K562 (cell line): ENCODE measurements around the gene CLHC1. TPM values are rescaled to one million over a fixed set of nuclear protein-coding genes. Genes with fewer than 3 reads are reported as not detected.

Experiments
- ADNP ChIP-seq: fragments of 200-800 bp; sonication (Bioruptor generic); IDR thresholded peaks from 2 replicates; pipeline ENCODE4 v1.6.1; 2016; ENCODE audit warnings: missing genetic modification characterization, missing compliant biosample characterization
- CEBPB ChIP-seq: fragments of 450-650 bp; IDR thresholded peaks from 2 replicates; pipeline ENCODE4 v1.6.1; 2016; ENCODE audit warnings: missing genetic modification characterization, missing compliant biosample characterization
- FOS ChIP-seq: IDR thresholded peaks from 3 replicates; pipeline ENCODE4 v1.6.1; 2011; ENCODE audit not compliant: insufficient read length; ENCODE audit errors: extremely low read depth
- FOXA1 ChIP-seq: fragments of 450-650 bp; IDR thresholded peaks from 2 replicates; pipeline ENCODE4 v1.6.1; 2016; ENCODE audit warnings: mild to moderate bottlenecking, borderline replicate concordance
- HEY1 ChIP-seq: fragments of 250-450 bp; sonication (Bioruptor Pico); IDR thresholded peaks from 2 replicates; pipeline ENCODE4 v1.5.0; 2020; ENCODE audit warnings: mild to moderate bottlenecking, moderate library complexity, borderline replicate concordance
- HMG20A ChIP-seq: fragments of 450-650 bp; formaldehyde crosslinking; conservative IDR thresholded peaks from 2 replicates; pipeline ENCODE4 v1.4.0; 2020; ENCODE audit warnings: mild to moderate bottlenecking, mixed read lengths
- MXI1 ChIP-seq: IDR thresholded peaks from 2 replicates; pipeline ENCODE4 v1.6.1; 2011; ENCODE audit warnings: low read depth, mild to moderate bottlenecking, improper control_type of control experiment, low read length
- NEUROD1 ChIP-seq: fragments of 150-350 bp; IDR thresholded peaks from 2 replicates; pipeline ENCODE4 v1.6.1; 2014; ENCODE audit warnings: borderline replicate concordance, low read length, low read depth; ENCODE audit not compliant: partially characterized antibody
- NR2C1 ChIP-seq, 2 experiments: fragments of 450-650 bp; IDR thresholded peaks; 2 replicates each; pipeline ENCODE4 v1.6.1; 2017; ENCODE audit warnings: mild to moderate bottlenecking in 2 of 2, antibody characterized with exemption in 1 of 2, inconsistent platforms in 1 of 2, missing compliant biosample characterization in 1 of 2, missing genetic modification characterization in 1 of 2
- ZFP36 ChIP-seq: fragments of 150-350 bp; IDR thresholded peaks from 2 replicates; pipeline ENCODE4 v1.6.1; 2018; ENCODE audit warnings: low read length, low read depth; ENCODE audit not compliant: partially characterized antibody
- polyA plus RNA-seq, 8 experiments: library from polyadenylated mRNA; depleted of rRNA in 4 of 8; stranded (reverse) in 5 of 8; unstranded in 3 of 8; fragments of >200 nt; fragmentation: Nextera tagmentation in 2 of 8; fragmentation: Illumina TruSeq in 1 of 8; extraction: Ambion mirVana in 2 of 8; extraction: Trizol in 1 of 8; gene quantifications; 2 replicates each; pipeline versions ENCODE4 v1.2.1 to v1.2.3, GENCODE V29; 2011 to 2014; ENCODE audit warnings: inconsistent platforms in 1 of 8, missing spikeins in 1 of 8
- total RNA-seq, 7 experiments: library from RNA; depleted of rRNA in 6 of 7; stranded (reverse); fragments of >200 nt in 6 of 7; fragmentation: Illumina TruSeq in 2 of 7; extraction: Trizol in 2 of 7; gene quantifications; 2 replicates each; pipeline versions ENCODE4 v1.2.1 to v1.2.3, GENCODE V29; 2011 to 2021; ENCODE audit warnings: low replicate concordance in 1 of 7
- TF ChIP-seq, protein P1 (sequence below), 2 experiments: fragments of 150-350 bp in 1 of 2; IDR thresholded peaks; 2 replicates each; pipeline ENCODE4 v1.6.1; 2012 to 2016; ENCODE audit warnings: low read depth in 2 of 2, low read length in 2 of 2, mild to moderate bottlenecking in 1 of 2, moderate library complexity in 1 of 2
- TF ChIP-seq, protein P2 (sequence below): fragments of 250-450 bp; sonication (Bioruptor Pico); IDR thresholded peaks from 2 replicates; pipeline ENCODE4 v1.4.0; 2020; ENCODE audit warnings: borderline replicate concordance
- TF ChIP-seq, protein P3 (sequence below): sonication (generic); formaldehyde crosslinking; IDR thresholded peaks from 2 replicates; pipeline ENCODE4 v1.8.1; 2023; ENCODE audit warnings: mild to moderate bottlenecking, missing genetic modification reagents

Gene CLHC1
- total and polyA plus RNA-seq, 9 of the 15 experiments (the other 6 are each of a cell fraction or from before 2014, with no cell fraction given), result 3.7 to 14.3 (median 8.6) TPM

DNA sequence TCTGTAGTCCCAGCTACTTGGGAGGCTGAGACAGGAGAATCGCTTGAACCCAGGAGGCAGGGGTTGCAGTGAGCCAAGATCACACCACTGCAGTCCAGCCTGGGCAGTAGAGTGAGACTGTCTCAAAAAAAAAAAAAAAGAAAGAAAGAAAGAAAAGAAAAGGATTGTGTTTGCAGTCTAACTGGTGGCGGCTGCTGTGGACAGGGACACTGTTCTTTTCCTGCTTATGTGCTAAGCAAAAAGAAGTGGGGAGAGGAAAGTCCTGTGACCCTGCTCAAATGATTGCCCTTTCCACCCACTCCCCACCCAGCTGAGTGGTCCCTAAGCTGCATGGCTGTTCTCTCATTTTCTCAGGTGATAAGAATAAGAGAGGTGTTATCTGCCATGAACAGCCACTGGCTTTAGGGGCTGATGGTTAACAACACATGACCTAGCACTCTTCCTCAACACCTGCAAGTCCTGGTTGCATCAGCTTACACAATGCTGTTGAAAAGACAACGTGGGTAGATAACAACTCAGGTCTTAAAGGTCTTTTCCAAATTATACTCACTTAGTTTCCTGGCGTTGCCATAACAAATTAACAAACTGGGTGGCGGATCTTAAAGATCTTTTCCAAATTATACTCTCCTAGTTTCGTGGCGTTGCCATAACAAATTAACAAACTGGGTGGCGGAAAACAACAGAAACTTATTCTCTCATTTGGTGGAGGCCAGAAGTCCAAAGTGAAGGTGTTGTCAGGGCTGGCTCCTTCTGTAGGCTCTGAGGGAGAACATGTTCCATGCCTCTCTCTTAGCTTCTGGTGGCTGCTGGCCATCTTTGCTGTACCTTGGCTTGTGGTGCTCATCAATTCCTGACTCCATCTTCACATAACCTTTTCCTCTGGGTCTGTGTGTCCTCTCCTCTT lies 91.5 kb downstream of the CLHC1 start (continued):
- TF ChIP-seq FOXA1 (no peak), ADNP (tag) (peak; percentile 79; the same call in 1 of the 2 replicates), HMG20A (CRISPR knock-in tag) (no peak), CEBPB (peak; percentile 99), FOS (no peak), MXI1 (peak; percentile 92), NEUROD1 (peak; percentile 94), ZFP36 (no peak), HEY1 (0 out of 2 replicates have a peak, but pooled peaks have one; percentile 49), NR2C1 (IDR thresholded peaks at IDR 0.05) (peak; percentile 83), NR2C1 (tag; IDR thresholded peaks at IDR 0.05) (peak; percentile 91)
- TF ChIP-seq, protein P1, sequence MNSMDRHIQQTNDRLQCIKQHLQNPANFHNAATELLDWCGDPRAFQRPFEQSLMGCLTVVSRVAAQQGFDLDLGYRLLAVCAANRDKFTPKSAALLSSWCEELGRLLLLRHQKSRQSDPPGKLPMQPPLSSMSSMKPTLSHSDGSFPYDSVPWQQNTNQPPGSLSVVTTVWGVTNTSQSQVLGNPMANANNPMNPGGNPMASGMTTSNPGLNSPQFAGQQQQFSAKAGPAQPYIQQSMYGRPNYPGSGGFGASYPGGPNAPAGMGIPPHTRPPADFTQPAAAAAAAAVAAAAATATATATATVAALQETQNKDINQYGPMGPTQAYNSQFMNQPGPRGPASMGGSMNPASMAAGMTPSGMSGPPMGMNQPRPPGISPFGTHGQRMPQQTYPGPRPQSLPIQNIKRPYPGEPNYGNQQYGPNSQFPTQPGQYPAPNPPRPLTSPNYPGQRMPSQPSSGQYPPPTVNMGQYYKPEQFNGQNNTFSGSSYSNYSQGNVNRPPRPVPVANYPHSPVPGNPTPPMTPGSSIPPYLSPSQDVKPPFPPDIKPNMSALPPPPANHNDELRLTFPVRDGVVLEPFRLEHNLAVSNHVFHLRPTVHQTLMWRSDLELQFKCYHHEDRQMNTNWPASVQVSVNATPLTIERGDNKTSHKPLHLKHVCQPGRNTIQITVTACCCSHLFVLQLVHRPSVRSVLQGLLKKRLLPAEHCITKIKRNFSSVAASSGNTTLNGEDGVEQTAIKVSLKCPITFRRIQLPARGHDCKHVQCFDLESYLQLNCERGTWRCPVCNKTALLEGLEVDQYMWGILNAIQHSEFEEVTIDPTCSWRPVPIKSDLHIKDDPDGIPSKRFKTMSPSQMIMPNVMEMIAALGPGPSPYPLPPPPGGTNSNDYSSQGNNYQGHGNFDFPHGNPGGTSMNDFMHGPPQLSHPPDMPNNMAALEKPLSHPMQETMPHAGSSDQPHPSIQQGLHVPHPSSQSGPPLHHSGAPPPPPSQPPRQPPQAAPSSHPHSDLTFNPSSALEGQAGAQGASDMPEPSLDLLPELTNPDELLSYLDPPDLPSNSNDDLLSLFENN (IDR thresholded peaks at IDR 0.05; ENCODE audit: low read depth in 2 of 2, low read length in 2 of 2), result peak in 1 of 2 experiments; percentile 98; a peak in 2 of 4 replicates
- TF ChIP-seq, protein P2, sequence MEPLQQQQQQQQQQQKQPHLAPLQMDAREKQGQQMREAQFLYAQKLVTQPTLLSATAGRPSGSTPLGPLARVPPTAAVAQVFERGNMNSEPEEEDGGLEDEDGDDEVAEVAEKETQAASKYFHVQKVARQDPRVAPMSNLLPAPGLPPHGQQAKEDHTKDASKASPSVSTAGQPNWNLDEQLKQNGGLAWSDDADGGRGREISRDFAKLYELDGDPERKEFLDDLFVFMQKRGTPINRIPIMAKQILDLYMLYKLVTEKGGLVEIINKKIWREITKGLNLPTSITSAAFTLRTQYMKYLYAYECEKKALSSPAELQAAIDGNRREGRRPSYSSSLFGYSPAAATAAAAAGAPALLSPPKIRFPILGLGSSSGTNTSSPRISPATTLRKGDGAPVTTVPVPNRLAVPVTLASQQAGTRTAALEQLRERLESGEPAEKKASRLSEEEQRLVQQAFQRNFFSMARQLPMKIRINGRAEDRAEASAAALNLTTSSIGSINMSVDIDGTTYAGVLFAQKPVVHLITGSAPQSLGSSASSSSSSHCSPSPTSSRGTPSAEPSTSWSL (CRISPR knock-in tag), result no peak
- TF ChIP-seq, protein P3, sequence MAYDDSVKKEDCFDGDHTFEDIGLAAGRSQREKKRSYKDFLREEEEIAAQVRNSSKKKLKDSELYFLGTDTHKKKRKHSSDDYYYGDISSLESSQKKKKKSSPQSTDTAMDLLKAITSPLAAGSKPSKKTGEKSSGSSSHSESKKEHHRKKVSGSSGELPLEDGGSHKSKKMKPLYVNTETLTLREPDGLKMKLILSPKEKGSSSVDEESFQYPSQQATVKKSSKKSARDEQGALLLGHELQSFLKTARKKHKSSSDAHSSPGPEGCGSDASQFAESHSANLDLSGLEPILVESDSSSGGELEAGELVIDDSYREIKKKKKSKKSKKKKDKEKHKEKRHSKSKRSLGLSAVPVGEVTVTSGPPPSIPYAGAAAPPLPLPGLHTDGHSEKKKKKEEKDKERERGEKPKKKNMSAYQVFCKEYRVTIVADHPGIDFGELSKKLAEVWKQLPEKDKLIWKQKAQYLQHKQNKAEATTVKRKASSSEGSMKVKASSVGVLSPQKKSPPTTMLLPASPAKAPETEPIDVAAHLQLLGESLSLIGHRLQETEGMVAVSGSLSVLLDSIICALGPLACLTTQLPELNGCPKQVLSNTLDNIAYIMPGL (CRISPR knock-in tag), result no peak
